Keratinocyte (primary cell): ENCODE data around the gene NEDD8. TPM values are rescaled to one million over a fixed set of nuclear protein-coding genes. Genes with fewer than 3 reads are reported as not detected.

ENCODE experiments used
- DNase-seq: peaks from one replicate; pipeline ENCODE4 v3.0.0-alpha.2; 2011; ENCODE audit warnings: low read depth, missing footprints, low spot score
- FAIRE-seq: peaks from 2 replicates; lab custom pipeline; 2011; peaks lifted over from hg19 to GRCh38; lab: Jason Lieb, UNC
- H2AFZ ChIP-seq: 2 replicates; pipeline ENCODE4 v1.6.0; 2012; ENCODE audit warnings: low read length, control low read depth, inconsistent platforms; ENCODE audit not compliant: control insufficient read depth
- H3K27ac ChIP-seq: 2 replicates; pipeline ENCODE4 v1.5.1; 2011; ENCODE audit warnings: low read length; ENCODE audit not compliant: control insufficient read depth, insufficient read depth
- H3K27me3 ChIP-seq: 3 replicates; pipeline ENCODE4 v1.6.0; 2011; ENCODE audit warnings: low read length; ENCODE audit not compliant: control insufficient read depth, insufficient read depth; ENCODE audit errors: extremely low read depth
- H3K36me3 ChIP-seq, 2 experiments: 2 replicates in 1 of 2; 3 replicates in 1 of 2; pipeline ENCODE4 v1.5.1; 2011; ENCODE audit warnings: low read length in 2 of 2, mild to moderate bottlenecking in 1 of 2; ENCODE audit not compliant: control insufficient read depth in 2 of 2, insufficient read depth in 2 of 2; ENCODE audit errors: extremely low read depth in 1 of 2
- H3K4me1 ChIP-seq: 3 replicates; pipeline ENCODE4 v1.5.1; 2011; ENCODE audit warnings: low read length; ENCODE audit not compliant: control insufficient read depth, insufficient read depth; ENCODE audit errors: extremely low read depth
- H3K4me2 ChIP-seq: 3 replicates; pipeline ENCODE4 v1.6.0; 2011; ENCODE audit warnings: low read depth, low read length; ENCODE audit not compliant: control insufficient read depth, insufficient read depth; ENCODE audit errors: extremely low read depth
- H3K4me3 ChIP-seq, 3 experiments: fragments of 200-600 bp in 1 of 3; sonication (generic) in 1 of 3; 2 replicates in 2 of 3; 3 replicates in 1 of 3; pipeline ENCODE4 v1.5.1; 2011 to 2016; ENCODE audit warnings: low read length in 3 of 3, mild to moderate bottlenecking in 3 of 3, control low read depth in 2 of 3, inconsistent platforms in 1 of 3, low read depth in 1 of 3, mixed read lengths in 1 of 3, mixed run types in 1 of 3, moderate library complexity in 1 of 3; ENCODE audit not compliant: control insufficient read depth in 2 of 3, insufficient read depth in 2 of 3; ENCODE audit errors: extremely low read depth in 1 of 3
- H3K79me2 ChIP-seq: 2 replicates; pipeline ENCODE4 v1.6.0; 2012; ENCODE audit warnings: low read length; ENCODE audit not compliant: control insufficient read depth, insufficient read depth
- H3K9ac ChIP-seq: 3 replicates; pipeline ENCODE4 v1.6.0; 2011; ENCODE audit warnings: low read length; ENCODE audit not compliant: control insufficient read depth, insufficient read depth; ENCODE audit errors: extremely low read depth
- H3K9me1 ChIP-seq: 3 replicates; pipeline ENCODE4 v1.6.0; 2011; ENCODE audit warnings: low read length; ENCODE audit not compliant: control insufficient read depth, insufficient read depth; ENCODE audit errors: extremely low read depth
- H3K9me3 ChIP-seq: 2 replicates; pipeline ENCODE4 v1.5.1; 2012; ENCODE audit warnings: low read depth, low read length; ENCODE audit not compliant: control insufficient read depth
- H4K20me1 ChIP-seq: 3 replicates; pipeline ENCODE4 v1.6.0; 2011; ENCODE audit warnings: low read length; ENCODE audit not compliant: control insufficient read depth, insufficient read depth; ENCODE audit errors: extremely low read depth
- EZH2 ChIP-seq: IDR thresholded peaks from one replicate; pipeline ENCODE4 v1.6.1; 2012; ENCODE audit warnings: inconsistent platforms, mild to moderate bottlenecking, low read length, moderate library complexity
- dilution Hi-C: fragments of 300-500 bp; cut with MboI; formaldehyde crosslinking; loops from one replicate; pipeline ENCODE4 v1.7.0; 2020; ENCODE audit warnings: low sequenced_read_pairs; ENCODE audit not compliant: extremely low pct_ligation_motif_present
- polyA plus RNA-seq, 5 experiments: library from polyadenylated mRNA; depleted of rRNA in 3 of 5; stranded (reverse) in 3 of 5; stranded (forward) in 1 of 5; unstranded in 1 of 5; fragments of >200 nt; gene quantifications; 1 replicate in 1 of 5; 2 replicates in 3 of 5; 3 replicates in 1 of 5; pipeline versions ENCODE4 v1.2.1 to v1.2.3, GENCODE V29; 2011 to 2012; ENCODE audit warnings: missing spikeins in 2 of 5, low read depth in 1 of 5, low replicate concordance in 1 of 5
- TF ChIP-seq, protein P1 (sequence below), 3 experiments: IDR thresholded peaks in 1 of 3; conservative IDR thresholded peaks in 1 of 3; optimal IDR thresholded peaks in 1 of 3; 2 replicates in 2 of 3; 3 replicates in 1 of 3; pipeline versions ENCODE3 to v1.5.1; 2011; ENCODE audit warnings: low read length in 3 of 3, mild to moderate bottlenecking in 3 of 3, moderate library complexity in 2 of 3, control low read depth in 1 of 3, inconsistent platforms in 1 of 3; ENCODE audit not compliant: insufficient read depth in 2 of 3; ENCODE audit errors: extremely low read depth in 1 of 3

NEDD8 gene
- polyA plus RNA-seq, 1 donor (not counting 4 experiments of a cell fraction or from before 2014, with no cell fraction given): 509 TPM

DNA sequence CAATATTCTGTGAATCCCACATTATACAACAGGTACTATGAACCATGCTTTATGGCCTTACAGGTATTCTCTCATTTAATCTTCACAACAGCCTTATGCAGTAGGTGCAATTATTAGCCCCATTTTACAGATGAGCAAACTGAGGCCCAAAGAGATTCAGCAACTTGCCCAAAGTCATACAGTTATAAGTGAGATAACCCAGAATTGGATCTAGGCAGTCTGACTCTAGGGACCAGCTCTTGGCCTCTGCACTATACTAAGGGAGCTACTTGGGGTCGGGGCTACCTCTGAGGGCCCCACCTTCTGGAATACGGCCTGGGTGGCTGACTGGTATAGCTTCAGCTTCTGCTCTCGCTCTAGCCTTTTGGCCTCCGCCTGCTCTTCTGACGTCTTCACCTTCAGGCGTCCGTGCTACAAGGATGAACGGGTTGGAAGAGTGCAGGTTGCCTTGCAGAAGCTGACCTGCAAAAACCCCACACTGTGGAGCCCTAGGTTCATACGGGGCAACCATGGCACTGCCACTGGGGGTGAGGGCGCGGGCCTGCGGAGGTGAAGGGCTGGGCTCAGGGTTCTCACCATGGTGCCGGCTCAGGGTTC lies 38.5 kb upstream of the NEDD8 start:
- no peaks in the 10 kb centered on the region for H4K20me1 ChIP-seq
- H3K9me3 ChIP-seq: no peaks in the 10 kb centered on the region
- H3K27me3 ChIP-seq: no peaks in the 10 kb centered on the region
- FAIRE-seq (no peak), DNase-seq (no peak)
- TF ChIP-seq, protein P1, sequence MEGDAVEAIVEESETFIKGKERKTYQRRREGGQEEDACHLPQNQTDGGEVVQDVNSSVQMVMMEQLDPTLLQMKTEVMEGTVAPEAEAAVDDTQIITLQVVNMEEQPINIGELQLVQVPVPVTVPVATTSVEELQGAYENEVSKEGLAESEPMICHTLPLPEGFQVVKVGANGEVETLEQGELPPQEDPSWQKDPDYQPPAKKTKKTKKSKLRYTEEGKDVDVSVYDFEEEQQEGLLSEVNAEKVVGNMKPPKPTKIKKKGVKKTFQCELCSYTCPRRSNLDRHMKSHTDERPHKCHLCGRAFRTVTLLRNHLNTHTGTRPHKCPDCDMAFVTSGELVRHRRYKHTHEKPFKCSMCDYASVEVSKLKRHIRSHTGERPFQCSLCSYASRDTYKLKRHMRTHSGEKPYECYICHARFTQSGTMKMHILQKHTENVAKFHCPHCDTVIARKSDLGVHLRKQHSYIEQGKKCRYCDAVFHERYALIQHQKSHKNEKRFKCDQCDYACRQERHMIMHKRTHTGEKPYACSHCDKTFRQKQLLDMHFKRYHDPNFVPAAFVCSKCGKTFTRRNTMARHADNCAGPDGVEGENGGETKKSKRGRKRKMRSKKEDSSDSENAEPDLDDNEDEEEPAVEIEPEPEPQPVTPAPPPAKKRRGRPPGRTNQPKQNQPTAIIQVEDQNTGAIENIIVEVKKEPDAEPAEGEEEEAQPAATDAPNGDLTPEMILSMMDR (optimal IDR thresholded peaks at IDR 0.05 in 1 of 3, IDR thresholded peaks at IDR 0.05 in 1 of 3, conservative IDR thresholded peaks at IDR 0.05 in 1 of 3; ENCODE audit: extremely low read depth in 1 of 3, insufficient read depth in 2 of 3, low read length in 3 of 3): no peak
- peak overlapping the region; percentile 96 for H3K27ac ChIP-seq
- H3K9me1 ChIP-seq: no peaks in the 10 kb centered on the region
- peaks cover 41% of the 10 kb centered on the region for H3K4me1 ChIP-seq
- H3K4me2 ChIP-seq: peak overlapping the region; percentile 86
- dilution Hi-C loops: no loop called here
- peaks cover 12 to 24% of the 10 kb centered on the region in 2 experiments for H3K36me3 ChIP-seq
- peak overlapping the region; percentile 65 to 90 (median 84) for H3K4me3 ChIP-seq
- H3K9ac ChIP-seq: peak overlapping the region; percentile 98
- peak overlapping the region; percentile 80 for H2AFZ ChIP-seq
- peaks cover 3% of the 10 kb centered on the region for H3K79me2 ChIP-seq

DNA sequence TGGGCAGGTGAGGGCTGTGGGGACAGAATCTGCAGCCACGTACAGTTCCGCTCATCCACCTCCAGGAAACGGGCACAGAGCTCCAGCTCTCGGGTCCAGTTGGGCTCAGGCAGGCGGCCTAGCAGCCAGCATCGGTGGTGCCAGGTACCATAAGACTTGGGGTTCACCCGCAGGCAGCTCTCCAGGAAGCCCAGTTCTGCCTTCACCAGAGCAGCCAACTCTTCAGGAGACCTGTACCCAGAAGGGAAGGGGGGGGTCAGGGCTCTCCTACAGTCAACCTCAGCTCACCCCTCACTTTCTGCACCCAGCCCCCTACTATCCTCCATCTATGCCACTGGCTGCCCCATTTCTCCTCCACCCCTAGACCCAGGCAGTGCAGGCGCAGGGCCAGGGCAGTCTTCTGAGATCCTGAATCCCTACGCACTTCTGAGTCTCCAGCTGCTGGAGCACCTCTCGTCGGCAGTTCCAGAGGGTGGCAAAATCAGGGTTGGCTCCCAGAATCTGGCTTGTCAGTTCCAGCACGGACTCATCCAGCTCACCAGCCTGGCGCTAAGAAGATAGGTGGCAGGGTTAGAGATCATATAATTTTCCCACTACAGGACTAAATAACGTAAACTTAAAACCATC lies 37.9 kb upstream of the NEDD8 start:
- H3K27ac ChIP-seq: no peak overlapping the region
- dilution Hi-C loops: no loop called here
- H2AFZ ChIP-seq: no peak overlapping the region
- no peaks in the 10 kb centered on the region for H3K9me3 ChIP-seq
- H3K4me2 ChIP-seq: peak overlapping the region; percentile 86
- H3K27me3 ChIP-seq: no peaks in the 10 kb centered on the region
- no peak overlapping the region for H3K4me3 ChIP-seq
- H3K9me1 ChIP-seq: no peaks in the 10 kb centered on the region
- peaks cover 15 to 27% of the 10 kb centered on the region in 2 experiments for H3K36me3 ChIP-seq
- no peak overlapping the region for H3K9ac ChIP-seq
- no peak for TF ChIP-seq EZH2
- TF ChIP-seq, protein P1 (optimal IDR thresholded peaks at IDR 0.05 in 1 of 3, IDR thresholded peaks at IDR 0.05 in 1 of 3, conservative IDR thresholded peaks at IDR 0.05 in 1 of 3; ENCODE audit: extremely low read depth in 1 of 3, insufficient read depth in 2 of 3, low read length in 3 of 3): no peak
- peaks cover 39% of the 10 kb centered on the region for H3K4me1 ChIP-seq
- FAIRE-seq (no peak), DNase-seq (no peak)
- H4K20me1 ChIP-seq: no peaks in the 10 kb centered on the region
- peaks cover 3% of the 10 kb centered on the region for H3K79me2 ChIP-seq
